GM10847 (cell line): Measurements from ENCODE around the gene ECEL1.

ENCODE experiments used
- POLR2A ChIP-seq: IDR thresholded peaks from 2 replicates; pipeline ENCODE4 v1.6.1; 2011; ENCODE audit not compliant: insufficient read length; ENCODE audit errors: extremely low read depth

The ECEL1 gene

DNA sequence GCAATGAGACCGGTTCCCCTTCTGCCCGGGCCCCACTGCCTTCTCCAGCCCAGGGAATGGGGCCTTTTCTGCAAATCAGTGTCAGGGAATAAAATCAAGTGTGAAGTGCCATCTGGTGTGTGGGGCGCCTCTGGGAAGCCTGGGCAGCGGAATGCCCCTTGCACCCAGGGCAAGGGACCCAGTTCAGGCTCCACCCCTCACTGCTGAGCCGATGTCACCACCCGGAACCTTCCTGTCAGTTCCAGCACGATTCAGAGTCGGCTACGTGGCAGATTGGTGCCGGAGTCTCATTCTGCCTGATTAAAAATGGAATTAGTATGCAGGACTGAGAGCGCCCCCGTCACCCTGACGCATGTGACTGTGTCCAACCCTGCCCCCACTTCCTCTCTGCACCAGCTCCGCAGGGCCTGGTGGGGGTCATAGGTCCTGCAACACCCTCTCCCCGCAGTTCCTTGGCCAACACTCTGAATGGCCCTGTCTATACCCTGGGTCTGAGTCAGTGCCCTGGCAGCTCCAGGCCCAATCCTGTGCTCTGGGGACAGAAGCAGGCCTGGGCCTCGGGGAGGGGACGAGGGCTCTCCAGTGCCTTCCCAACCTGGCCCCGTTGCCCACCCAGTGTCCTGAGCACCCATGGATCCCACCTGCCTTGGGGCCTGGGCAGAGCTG, 39.9 kb downstream of the ECEL1 start:
- no peak for TF ChIP-seq POLR2A

DNA sequence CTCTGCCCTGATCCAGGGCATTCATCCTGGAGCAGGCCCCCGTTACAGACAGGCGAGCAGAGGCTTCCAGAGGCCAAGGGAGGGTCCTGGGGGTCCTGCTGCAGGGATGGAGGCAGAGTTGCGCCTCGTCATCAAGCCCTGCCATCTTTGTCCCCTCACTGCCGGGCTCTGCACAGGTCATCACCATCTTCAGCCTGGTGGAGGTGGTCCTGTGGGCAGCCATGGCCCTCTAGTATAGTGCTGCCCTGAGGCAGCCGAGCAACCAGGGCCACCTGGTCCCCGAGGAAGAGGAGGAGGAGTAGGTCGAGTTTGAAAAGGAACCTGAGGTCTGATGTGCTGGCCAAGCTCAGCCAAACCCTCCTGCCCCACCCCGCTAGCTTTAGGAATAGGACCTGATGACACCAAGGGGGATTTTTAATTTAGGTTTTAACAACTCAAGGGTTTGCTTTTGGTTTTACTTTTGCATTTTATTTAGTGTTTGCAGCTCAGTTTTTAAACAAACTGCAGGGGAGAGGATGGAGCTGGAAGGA, 40.5 kb downstream of the ECEL1 start:
- no peak for TF ChIP-seq POLR2A

DNA sequence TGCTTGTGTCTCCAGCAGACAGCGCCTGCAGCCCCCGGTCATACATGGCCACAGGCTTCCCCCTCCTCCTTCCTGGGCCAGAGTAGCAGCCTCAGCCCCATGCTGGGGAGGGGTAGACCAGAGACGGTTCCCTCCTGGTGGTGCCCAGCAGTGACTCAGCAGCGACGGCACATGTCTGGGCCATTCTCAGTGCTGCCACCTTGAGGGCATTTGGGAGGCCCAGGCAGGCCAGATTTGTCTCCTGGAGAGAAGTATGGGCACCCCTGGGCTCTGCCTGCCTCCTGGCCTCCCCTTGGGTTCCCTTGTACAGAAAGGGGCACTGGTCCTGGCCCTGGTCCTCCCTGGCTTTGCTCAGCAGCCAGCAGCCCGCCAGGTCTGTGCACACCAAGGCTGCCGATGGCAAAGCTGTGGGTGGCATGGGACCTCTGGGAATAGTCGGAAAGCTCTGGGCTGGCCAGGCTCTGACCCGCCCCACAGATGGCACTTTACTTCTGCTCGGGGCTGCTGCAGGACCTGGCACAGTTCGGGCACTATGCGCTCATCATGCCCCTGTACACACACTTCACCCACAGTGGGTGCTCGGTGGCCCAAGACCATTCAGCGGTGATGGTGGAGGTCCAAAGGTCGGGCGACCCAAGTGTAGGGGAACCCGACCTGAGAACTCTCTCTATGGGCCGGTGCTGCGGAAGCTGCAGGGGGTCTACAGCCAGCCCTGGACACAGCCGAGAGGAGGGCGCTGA, 43.1 kb downstream of the ECEL1 start:
- TF ChIP-seq POLR2A: no peak

DNA sequence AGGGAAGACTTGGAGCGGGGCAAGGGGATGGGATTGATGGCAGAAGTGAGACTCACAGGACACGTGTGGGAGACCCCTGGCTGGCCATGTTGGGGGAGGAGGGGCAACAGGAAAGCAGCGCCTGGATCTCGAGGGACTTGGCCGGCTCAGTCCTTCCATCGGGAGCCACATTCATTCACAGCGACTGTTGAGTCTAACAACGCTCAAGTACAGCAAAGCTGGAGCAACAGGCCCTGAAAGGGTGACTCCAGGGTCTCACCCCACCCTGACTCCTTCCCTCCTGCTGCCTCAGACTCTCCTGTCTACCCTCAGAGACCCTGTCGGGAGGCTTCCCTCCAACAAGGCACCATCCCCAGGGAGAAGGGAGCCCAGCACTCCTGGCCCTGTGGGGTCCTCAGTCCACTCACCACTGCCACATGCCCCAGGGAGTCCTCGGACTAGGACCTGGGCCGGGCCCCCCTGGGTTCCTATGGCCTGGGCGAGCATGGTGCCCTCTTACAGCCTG, 46.4 kb downstream of the ECEL1 start:
- TF ChIP-seq POLR2A: no peak

DNA sequence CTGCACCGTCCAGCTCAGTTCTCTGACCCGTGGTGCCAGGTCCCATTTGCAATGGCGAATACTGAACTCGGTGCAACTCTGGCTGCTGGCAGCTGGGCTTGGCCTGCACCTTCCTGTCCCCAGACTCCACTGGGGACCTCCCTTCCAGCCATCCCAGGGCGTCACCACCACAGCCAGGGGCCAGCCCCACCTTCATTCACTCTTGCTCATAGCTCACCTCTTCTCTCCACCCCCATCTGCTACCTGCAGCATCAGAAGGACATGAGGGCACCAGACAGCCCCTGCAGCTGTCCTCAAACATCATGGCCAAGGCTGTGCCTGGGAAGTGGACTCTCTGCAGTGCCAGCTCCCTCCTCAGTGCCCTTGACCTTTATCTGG, 47.9 kb downstream of the ECEL1 start:
- no peak for TF ChIP-seq POLR2A

DNA sequence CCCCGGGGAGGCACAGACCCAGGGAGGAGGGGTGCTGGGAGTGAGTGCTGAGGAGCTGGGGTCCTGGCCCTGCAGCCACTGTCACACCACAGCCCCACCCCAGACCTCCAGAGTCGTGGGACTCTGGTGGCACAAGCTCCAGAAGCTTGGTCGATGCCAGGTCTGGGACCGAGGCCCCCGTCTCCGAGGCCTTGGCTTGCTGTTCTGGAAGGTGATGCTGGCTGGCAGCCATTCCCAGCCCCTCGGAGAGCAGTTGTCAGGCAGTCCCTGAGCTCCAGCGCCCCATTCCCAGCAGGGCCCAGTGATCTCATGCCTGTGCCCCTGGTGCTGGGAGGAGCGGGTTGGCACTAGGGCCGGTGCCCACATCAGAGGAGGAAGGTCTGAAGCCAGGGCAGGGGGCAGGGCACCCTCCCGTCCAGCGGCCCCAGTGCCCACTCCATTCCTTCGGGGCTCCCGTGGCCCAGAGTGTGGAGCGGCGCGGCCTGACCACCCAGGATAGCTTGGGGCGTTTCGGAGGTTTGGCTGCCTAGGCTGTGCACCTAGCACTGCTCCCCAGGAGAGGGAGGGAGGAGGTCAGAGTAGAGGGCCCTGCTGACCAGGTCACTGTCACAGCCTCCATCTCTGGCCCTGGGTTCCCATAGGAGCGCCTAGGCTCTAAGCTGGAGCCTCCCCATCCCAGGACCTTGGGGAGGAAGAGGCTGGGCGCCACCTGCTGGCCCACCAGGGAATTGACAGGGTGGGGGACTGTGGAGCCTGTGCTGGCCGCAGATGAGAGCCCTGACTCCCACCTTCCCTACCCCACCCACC, 48.5 kb downstream of the ECEL1 start:
- TF ChIP-seq POLR2A: no peak

DNA sequence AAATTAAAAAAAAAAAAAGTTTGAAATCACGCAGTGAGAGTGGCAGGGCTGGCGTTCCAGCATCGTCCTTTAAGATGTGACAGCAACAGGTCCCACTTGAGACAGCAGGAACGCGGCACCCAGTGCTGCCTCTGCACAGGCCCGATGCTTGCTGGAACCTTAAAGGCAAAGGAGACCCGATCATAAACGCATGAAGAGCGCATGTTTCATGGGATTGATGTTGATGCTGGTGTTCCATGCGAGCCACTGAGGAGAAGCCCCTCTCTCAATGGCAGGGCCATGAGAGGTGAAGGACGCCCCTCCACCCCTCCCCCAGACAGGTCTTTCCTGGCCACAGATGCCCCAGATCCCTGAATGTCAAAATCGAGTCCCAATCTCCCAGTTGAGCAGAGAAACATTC, 49.5 kb downstream of the ECEL1 start:
- no peak for TF ChIP-seq POLR2A

DNA sequence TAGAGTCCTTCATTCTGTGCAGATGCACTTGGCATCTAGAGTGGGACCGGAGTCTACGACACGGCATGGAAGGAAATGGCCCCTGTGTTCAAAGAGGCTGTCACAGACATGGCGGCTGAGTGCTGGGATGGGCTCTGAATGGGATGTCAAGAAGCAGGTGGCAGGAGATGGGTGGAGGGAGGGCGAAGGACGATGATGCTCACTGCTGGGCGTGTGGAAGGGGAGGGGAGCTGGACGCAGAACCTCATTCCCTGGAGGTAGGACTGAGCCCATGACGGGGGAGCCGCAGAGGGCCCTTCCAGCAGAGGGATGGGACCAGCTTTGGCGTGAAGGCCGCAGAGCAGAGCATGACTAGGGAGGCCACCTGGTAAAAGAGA, 50.5 kb downstream of the ECEL1 start:
- no peak for TF ChIP-seq POLR2A

DNA sequence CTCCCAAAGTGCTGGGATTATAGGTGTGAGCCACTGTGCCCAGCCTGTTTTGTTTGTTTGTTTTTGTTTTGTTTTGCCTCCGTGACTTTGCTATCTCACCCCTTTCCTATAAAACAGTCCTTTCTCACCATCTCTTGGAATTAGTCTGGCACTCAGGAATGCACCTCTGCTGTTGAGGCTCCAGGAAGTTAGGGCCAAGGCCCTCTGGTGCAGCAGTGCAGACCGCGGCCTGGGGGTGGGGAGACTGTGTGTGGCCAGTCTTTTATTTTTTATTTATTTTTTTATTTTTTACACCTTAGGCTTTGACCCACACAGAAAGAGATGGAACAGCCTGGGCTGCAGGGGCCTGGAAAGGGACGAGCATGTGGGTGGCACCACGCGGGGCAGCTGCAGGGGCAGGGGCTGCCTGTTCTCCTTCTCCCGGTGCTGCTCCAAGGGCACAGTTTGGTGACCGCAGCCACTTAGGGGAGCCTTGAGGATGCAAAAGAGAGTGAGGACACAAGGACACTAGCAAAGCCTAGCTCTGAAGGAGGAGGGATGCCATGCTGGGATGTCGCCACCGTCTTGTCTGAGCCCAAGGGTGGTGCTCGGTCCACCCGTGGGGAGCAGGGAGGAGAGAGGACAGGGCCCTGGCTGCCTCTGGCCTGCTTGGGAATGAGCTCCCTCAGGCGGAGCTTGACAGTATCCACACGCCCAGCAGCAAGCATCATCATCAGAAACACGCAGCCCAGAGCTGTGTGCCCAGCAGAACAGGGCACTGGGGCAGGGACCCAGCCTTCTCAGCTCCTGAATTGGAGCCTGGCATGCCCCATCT, 51.0 kb downstream of the ECEL1 start:
- TF ChIP-seq POLR2A: no peak

DNA sequence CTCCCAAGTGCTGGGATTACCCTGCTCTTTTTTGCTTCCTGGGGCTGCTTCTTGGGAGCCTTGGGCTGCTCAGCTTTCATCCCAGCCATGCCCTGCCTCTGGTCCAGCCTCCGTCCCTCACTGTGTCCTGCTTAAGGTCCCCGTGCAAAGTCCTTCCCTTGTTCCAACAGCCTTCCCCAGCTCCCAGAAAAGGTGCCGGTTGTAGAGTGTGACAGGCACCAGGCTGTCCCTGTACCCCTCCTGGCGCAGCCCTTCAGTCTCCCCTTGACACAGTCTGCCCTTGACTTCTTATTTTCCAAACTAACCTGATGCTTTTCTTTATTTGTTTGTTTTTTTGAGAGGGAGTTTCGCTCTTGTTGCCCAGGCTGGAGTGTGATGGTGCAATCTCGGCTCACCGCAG, 51.8 kb downstream of the ECEL1 start:
- TF ChIP-seq POLR2A: no peak

DNA sequence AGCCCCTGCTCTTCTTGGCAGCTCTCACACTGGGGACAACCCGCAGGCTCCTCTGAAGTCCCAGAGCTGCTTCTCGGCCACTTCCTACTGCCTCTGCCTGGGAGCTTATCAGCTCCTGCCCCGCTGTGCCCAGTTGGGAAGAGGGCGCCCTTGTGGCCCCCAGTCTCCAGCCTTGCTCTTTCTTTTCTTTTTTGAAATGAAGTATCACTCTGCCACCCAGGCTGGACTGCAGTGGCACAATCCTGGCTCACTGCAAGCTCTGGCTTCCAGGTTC, 52.3 kb downstream of the ECEL1 start:
- TF ChIP-seq POLR2A: no peak

DNA sequence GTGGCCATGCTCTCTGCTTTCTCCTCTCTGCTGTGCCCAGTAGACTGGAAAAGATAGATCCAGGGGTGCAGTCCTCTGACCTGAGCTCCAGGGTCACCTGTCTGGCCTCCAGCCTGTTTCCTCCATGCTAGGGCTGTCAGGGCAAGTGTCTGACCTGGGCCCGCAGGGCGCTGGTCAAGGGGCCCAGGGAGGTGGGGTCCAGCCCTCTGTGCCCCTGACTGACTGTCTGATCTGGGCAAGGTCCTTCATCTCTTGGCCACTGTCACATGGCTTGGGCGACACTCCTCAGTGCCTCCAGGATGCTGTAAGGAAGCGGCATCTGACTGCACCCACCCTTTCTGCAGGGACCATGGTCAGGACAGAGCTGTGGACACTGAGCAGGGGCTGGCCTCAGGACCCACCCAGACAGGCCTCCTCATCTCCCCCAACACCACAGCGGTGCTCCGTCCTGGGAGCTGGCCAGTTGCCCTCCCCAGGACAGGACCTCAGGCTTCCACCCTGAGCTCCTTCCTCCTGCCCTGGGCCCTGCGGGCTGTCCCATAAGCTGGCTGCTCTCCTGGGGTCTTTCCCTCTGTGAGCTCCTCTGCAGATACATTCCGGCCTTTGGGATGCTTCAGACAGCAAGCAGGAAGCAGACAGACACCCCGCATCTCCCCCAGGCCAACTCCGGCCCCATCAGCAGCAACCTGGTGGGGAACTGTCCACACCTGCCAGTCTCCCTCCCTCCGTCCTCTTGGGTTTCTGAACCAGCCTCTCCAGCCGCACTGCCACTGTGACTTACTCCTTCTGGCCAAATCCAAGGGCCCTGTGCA, 52.9 kb downstream of the ECEL1 start:
- no peak for TF ChIP-seq POLR2A

DNA sequence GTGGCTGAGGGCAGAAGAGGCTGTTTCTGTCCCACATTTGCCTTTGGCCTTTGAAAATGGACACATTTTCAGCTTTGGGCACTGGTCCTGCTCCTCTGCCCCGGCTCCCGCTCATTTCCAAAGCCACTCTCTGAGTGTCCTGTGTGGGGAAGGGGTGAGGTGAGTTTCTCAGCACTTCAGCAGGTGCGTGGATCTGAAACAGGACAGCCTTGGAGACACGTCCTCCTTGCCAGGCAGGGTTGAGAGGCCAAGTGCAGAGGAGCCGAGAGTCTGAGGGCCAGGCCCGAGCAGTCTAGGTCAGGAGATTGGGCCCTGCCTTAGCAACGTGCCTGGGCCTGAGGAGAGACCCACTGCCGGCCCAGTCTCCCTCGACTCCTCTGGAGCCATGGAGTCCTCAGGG, 53.5 kb downstream of the ECEL1 start:
- no peak for TF ChIP-seq POLR2A

DNA sequence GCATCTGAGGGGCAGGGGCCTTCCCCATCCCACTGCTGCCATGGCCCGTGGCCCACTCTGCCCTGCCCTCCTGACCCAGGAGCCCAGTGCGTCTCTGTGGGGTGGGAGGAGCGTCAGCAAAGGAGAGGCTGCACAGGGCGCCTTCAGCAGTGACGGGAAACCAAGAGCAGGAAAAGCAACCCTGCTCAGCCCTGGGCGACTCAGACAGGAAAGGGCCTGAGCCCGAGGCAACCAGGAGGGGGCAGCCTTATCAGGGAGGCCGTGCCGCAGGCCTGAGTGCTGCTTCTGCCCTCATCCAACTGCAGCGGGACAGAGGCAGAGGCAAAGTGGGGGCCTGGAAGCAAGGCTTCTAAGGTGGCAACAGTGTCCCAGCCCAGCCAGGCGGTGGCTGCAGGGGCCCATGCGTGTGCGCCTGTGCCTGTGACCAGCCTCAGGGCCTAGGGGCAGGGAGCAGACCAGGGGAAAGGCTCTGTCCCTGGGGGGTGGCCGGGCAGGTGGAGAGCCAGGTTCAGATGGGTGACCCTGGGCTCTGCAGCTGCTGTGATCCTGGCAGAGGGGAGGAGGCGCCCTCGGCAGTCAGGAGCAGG, 54.9 kb downstream of the ECEL1 start:
- TF ChIP-seq POLR2A: no peak
